HL-60/S4 treated with retinoic acid at 250 ng/mL for 4 days and 3 days (cell line): ENCODE measurements around the gene ARF1.

Experiments used
- in situ Hi-C: fragments of 300-500 bp; cut with MboI; formaldehyde crosslinking; loops from 2 replicates; pipeline ENCODE4 v1.7.0; 2022; ENCODE audit warnings: low sequenced_read_pairs

The ARF1 gene

GRCh38 chr1:228084797-228085196 lies 2.3 kb downstream of the ARF1 start:
- in situ Hi-C loops: no loop called here

DNA sequence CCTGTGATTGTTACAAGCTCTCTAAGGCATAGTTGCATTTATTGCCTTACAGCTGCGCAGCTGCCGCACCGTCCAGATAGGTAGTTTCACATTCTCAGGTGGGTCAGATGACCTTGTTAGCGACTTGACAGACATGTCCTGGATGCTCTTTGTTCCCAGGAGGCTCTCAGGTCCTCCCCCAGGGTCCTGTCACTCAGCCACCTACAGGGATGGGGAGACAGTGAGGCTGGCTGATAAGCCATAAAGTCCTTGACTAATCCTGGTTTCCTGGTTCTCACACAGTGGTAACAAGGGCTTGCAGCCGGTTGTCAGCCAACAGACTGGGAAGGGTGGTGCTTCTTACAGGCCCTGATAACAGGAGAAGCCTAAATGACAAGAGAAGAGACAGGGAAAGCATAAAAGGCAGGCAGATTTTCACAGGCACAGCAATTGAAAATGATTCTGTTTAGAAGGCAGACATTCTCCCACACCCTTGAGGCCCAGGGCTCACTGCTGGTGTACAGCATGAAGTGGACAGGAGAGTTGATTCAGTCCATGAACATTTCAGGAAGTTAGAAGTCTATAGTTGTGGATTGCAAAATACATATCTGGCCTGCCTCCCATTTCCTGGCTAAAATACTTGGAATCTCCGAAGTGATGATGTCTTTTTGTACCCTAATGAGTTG lies 2.9 kb downstream of the ARF1 start:
- in situ Hi-C loops: no loop called here

DNA sequence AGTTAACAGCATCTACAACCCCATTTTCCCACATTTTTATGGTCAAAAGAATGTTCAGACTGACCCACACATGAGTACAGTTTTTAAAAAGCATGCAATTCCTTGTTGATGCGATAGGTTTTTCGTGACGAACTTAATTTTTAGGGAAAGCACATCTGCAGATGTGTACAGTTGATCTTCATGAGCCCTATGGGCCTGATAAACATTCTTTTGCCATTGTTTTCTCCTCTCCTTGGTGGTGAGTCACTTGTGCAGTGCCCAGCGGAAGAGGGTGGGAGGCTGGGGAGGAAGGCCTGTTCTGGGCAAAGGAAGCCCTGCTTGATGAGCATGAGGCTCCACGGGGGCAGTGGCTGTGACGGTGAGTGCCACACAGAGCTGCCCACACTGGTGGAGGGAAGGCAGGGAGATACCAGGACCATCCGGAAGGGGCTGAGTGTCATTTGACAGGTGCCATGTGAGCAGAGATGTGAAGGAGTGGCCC lies 5.3 kb downstream of the ARF1 start:
- in situ Hi-C loops: no loop called here

GRCh38 chr1:228088586-228089498 lies 6.3 kb downstream of the ARF1 start:
- in situ Hi-C loops: no loop called here

DNA sequence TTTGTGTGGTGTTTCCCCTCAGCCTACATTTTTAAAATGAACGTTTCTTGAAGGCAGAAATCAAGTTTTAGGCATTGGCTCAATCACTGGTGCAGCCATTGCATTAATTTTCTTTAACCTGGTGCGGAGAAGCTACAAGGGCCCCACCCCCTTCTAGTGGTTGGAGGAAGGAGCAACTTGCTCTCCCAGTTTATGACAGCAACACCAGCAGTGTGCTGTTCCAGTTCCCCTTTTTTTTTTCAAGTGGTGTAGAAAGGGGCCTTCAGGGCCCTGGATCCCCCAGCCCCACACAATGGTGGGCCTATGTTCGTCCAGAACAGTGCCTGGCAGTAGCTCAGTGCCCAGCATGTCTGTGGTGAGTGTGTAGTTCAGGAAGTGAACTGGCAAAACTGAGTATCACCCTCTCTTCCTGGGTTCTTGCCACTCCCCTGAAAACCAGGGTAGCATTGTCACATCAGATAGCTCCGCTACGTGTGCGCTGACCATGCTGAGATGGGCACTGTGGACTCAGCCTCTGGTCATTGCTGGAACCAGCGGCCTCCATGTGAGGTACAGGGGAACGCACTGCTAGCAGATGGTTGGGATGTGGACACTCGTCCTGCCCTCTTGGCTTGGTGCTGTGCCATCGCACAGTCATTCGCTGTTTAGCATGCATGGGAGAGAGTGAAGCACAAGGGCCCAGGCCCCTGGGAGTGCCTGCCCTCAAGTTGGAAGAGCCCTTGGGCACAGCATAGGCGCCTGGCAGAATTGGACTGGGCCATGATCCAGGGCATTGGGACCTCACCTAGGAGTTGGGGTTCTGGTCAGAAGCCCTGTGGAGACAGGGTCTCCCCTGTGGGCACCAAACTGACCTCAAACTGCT lies 7.2 kb downstream of the ARF1 start:
- in situ Hi-C loops: no loop called here

GRCh38 chr1:228090613-228091081 lies 8.1 kb downstream of the ARF1 start:
- in situ Hi-C loops: no loop called here

- in situ Hi-C loops: no loop called here
Measured at GRCh38 chr1:228091084-228091483, 8.6 kb downstream of the ARF1 start.

GRCh38 chr1:228092342-228093049 lies 10.0 kb downstream of the ARF1 start:
- in situ Hi-C loops: no loop called here

DNA sequence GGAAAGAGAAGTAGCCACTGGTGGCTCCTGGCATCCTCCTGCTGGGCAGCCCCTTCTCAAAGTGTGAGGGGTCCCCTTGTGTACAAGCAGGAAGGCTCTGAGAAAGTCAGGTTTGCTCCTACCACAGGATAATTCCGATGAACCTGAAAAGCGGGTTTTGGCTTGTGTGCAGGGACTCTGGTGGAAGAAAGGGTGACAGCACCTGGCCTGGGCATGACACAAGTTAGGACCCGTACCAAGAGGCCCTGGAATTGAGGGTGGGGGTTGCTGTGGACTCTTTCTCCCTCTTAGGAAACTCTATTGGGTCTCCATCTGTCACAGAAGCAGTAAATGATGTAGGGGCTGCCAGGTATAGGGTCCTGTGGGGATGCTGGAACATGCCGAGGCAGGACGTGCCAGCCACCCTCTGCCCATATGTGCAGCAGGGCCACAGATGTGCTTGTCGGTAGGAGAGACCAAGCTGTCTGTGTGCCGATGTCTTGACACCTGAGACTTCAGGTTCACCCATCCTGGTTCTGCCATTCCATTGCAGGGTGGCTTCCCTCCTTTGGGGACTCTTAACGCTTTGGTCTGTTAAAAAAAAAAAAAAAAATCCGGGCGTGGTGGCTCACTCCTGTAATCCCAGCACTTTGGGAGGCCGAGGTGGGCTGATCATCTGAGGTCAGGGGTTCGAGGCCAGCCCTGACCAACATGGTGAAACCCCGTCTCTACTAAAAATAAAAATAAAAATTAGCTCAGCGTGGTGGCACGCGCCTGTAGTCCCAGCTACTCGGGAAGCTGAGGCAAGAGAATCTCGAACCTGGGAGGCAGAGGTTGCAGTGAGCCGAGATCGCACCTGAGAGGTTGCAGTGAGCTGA lies 10.8 kb downstream of the ARF1 start:
- in situ Hi-C loops: no loop called here

- in situ Hi-C loops: no loop called here
Measured at GRCh38 chr1:228094432-228095016, 12.0 kb downstream of the ARF1 start.

GRCh38 chr1:228095161-228095560 lies 12.7 kb downstream of the ARF1 start:
- in situ Hi-C loops: no loop called here

GRCh38 chr1:228095938-228096337 lies 13.4 kb downstream of the ARF1 start:
- in situ Hi-C loops: no loop called here

DNA sequence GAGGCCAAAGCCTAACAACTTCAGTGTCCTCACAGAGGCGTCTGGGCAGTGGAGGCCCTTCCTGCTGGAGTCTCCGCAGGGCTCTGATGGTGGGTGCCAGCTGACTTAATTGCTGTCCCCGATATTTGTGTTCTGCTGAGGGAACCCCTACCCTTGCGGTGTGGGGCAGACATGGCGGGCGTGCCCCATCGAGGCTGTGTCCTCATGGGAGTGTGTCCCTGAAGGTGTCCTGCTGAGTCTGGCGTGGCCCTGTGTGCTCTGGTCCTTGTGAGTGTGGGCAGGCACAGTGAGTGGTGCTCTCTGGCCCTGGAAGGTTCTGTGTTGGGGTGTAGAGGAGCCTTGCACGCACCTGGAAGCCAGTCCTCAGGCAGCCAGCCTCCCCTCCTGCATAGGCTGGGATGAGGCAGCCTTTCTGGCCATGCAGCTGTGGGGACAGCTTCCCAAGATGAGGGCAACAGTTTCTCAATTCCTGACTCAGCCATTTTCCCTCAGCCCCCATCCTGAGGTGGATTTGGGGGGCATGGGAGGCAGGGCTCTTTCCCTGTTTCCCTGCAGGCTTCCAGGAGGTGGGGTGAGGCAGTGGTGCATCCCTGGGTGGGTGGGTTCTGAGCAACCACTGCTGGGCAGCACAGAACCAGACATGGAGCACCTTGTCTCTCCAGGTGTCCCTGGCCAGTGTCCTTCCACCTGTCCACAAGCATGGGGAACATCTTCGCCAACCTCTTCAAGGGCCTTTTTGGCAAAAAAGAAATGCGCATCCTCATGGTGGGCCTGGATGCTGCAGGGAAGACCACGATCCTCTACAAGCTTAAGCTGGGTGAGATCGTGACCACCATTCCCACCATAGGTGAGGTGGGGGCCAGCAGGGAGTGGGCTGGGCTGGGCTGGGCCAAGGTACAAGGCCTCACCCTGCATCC lies 14.2 kb downstream of the ARF1 start:
- in situ Hi-C loops: no loop called here

GRCh38 chr1:228097333-228098081 lies 15.0 kb downstream of the ARF1 start:
- in situ Hi-C loops: no loop called here

GRCh38 chr1:228098323-228098931 lies 15.9 kb downstream of the ARF1 start:
- in situ Hi-C loops: no loop called here

GRCh38 chr1:228099331-228099732 lies 16.8 kb downstream of the ARF1 start:
- in situ Hi-C loops: no loop called here
